ENCODE data around the gene MYL6B.
A peak's percentile ranks its signal among the peaks of the same experiment; 100 is the strongest.
"Not testable (repeated sequence)": the region's sequence is repeated elsewhere in the genome, so short reads cannot be mapped to it uniquely, and the experiment has no call there.

Gene MYL6B

GRCh38 chr12:56152132-56152755 is at the start of gene MYL6B:
Gene MYL6B, plus strand, starts transcription at chr12:56152587. Its CDS starts 1,332 bp downstream, at chr12:56153919.
- DNase-seq = peak; percentile 86

DNA sequence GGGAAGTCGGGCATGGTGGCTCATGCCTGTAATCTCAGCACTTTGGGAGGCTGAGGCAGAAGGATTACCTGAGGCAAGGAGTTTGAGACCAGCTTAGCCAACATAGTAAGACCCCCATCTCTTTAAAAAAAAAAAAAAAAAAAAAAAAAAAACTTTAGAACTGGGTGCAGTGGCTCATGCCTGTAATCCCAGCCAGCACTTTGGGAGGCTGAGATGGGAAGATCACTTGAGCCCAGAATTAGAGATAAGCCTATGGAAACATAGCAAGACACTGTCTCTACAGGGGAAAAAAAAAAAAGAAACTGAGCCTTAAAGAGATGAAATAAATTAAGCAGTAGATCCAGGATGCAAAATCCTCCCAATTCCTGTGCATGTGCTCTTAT is 49.7 kb upstream of the MYL6B start:
- no peak for DNase-seq

- no peak for DNase-seq
Measured at GRCh38 chr12:56103066-56103711, 49.2 kb upstream of the MYL6B start.

GRCh38 chr12:56103823-56104108 is 48.6 kb upstream of the MYL6B start:
- DNase-seq = no peak

- DNase-seq = peak; percentile 95
Measured at GRCh38 chr12:56104109-56104814, 48.1 kb upstream of the MYL6B start, which contains the start of gene PA2G4. Gene PA2G4, plus strand, starts transcription at chr12:56104559. Its CDS starts 179 bp downstream, at chr12:56104738.

DNA sequence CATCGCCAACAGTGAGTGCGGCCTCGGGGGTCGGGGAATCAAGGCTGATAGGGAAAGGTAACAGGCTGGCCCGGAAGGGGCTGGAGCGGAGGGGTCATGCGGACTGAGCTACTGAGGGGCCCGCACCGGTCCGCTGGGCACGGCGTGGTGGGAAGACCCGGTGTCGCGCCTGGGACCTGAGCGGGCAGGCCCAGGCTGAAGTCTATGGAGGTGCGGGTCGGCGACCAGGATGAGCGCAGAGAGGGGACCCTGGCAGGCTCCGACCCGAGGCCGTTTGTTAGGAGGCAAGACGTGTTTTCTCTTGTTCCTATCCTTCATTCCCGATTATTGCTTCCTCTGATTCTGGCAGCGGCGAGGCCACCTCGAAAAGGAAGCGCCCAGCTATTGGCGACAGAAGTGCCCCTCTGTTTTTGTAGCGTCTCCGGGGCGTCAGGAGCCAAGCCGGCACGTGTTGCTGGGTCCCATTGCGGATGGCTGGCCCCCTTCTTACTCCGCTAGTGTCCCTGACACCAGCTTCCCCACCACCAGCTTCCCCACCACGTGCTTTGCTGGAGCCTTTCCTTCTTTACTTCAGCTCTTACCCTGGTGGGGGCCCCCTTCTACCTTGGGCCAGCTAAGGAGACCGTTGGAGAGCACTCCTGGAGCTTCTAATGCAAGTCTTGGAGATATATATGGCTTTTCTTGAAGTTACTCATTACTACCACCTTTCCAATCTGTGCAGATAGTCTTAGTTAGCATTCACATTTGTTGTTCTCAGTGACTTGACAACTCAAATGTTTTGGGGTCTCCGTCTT is 47.4 kb upstream of the MYL6B start:
- DNase-seq = peak; percentile 57

DNA sequence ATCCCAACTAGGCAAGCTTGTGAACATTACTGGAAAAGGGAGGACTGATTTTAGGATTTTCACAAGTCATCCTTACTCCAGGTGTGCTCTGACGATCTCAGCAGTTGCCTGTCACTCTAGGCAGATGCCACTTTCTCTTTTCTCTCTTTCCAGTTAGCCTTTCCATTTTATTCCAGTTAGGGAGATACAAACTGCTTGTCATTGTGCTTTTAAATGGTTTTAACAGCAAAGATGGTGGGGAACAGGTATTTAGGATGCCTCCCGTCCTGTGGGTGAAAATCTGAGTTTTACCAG is 46.8 kb upstream of the MYL6B start:
- no peak for DNase-seq

DNA sequence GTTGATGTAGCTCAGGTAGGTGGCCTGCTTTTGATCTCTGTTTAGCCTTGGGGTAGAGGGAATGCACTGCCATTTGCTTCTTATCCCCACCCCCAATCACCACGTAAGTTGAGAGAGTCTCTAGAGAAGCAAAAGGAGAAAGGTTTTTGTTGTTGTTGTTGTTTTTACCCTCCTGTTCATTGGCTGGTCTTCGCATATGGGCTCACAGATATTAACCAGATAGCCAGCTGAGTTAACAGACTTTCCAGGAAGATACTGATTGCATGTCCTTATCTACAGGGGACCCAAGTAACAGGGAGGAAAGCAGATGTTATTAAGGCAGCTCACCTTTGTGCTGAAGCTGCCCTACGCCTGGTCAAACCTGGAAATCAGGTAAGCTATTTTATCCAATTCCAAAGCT is 45.1 kb upstream of the MYL6B start:
- no peak for DNase-seq

DNA sequence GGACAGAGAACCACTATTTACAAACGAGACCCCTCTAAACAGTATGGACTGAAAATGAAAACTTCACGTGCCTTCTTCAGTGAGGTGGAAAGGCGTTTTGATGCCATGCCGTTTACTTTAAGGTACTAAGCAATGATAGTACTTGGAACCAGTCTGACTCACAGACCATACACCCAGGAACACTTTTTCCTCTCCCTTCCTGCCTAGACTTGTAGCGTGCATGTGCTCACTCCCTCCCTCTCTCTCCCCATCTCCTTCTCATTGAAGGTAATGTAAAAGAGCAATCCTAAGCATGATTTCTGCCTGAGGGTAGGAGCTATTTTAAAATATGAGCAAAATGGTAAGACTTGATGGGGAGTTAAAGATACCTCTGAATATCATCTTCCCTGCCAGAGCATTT is 41.8 kb upstream of the MYL6B start:
- no peak for DNase-seq

DNA sequence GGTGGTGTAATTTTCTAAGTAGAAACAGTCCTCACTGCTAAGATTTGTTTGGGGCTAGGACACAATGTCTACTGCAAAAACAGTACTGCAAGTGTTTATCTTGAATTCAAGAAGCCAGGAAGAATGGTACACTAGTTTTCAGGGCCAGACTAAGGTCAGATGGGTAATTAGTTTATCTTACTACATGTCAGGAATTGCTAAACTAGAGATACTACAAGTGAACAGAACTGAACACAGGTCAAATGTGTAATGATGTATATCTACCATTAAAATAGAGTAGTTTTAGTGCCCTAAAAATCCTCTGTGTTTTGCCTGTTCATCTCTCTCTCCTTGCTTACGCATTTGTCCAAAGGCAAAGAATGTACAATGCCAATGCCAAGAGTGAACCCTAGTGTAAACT is 38.3 kb upstream of the MYL6B start:
- DNase-seq = no peak

DNA sequence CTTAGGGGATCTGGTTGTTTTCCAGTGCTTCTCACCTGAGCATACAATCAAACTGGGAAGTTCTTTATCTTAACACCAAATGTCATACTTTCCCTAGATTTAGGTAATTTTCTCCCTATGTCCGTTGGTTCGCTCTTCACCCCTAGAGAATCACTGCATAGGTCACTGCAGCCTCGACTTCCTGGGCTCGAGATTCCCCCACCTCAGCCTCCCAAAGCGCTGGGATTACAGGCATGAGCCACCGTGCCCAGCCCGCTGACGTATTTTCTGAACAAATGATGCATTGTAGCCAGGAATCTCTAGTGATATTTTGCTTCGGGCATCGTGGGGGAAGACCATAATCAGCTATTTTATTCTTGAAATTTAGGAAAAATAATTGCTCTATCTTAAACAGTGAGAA is 37.1 kb upstream of the MYL6B start:
- no peak for DNase-seq

DNA sequence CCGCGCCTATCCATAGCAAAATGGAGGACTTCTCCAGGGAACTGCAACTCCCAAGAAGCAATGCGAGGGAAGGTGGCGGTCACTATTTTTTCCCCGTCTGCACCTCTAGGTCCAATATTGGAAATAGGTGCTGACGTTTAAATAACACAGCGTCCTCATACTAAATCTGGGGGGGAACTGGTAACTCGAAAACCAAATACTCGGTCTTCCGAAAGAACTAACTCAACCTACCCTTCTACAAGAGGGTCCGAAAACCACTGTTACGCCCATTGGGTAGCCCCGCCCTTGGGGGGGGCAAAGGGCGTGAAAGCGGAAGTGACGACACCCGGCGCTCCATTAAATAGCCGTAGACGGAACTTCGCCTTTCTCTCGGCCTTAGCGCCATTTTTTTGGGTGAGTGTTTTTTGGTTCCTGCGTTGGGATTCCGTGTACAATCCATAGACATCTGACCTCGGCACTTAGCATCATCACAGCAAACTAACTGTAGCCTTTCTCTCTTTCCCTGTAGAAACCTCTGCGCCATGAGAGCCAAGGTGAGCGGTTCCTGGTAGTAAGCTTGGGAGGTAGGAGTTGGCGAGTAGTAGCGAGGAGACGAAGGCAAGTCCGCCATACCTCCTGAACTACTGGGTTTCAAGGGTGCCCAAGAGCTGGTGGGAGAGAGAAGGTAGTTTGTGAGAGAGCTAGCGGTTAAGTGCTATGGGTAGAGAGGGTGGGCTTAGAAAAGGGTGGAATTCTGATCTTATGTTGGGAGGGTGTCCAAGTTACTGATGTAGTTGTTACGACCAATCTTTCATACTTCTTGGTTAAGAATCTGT is 35.9 kb upstream of the MYL6B start, which contains the start of gene RPL41:
Gene RPL41, plus strand, starts transcription at position 367 of the 815 bp plus-strand sequence.
- DNase-seq = peak; percentile 71

DNA sequence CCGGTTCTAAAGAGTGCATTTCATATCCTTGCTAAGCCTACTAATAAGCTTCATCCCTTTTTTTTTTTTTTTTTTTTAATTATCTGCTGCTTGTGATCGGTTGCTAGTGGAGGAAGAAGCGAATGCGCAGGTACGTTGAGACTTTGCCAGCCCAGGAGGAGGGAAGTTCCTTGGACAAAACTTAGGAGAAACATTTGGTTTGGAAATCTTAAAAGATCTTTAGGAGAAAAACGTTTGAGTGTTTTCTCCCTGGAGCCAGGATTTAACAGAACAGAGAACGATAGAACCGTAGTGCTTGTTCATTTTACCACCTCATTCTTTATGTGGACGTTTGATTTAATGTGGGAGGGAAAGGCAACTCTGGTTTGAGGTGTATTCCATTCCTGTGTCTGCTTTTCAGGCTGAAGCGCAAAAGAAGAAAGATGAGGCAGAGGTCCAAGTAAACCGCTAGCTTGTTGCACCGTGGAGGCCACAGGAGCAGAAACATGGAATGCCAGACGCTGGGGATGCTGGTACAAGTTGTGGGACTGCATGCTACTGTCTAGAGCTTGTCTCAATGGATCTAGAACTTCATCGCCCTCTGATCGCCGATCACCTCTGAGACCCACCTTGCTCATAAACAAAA is 35.2 kb upstream of the MYL6B start:
- DNase-seq = not testable (repeated sequence)

- peak; percentile 96 for DNase-seq
Measured at GRCh38 chr12:56117778-56118687, 34.4 kb upstream of the MYL6B start, which contains the start of gene ZC3H10. Gene ZC3H10, plus strand, starts transcription at chr12:56118266. Its CDS starts 2,297 bp downstream, at chr12:56120563.

DNA sequence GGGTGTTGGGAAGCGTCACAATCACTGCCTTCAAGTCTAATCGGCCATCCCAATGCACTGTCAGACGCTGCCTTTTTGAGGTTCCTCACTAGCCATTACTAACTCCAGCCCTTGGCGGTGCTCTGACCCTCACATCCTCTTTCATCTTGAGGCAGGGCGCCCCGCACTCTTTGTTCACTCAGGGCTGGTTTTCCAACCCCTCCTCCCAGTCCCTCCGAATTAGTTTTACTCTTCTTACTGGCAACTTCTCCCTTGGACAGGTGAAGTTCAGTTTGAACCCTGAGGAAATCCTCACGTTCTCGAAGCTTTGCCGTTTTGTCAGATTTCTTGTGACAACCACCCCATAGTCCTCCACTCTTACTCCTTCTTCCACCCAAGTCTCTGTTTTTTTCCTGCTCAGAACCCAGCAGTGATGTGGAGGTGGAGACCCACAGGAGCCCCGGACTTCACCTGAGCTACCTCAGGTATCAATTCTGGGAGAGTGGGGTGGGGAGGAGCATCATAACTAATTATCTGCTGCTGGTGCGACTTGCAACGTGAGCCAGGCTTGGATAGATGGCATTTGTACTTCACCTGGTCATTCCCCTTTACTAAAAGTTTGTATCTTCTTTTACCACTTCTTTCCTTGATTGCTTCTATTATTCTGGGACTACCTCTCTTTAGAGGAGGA is 33.6 kb upstream of the MYL6B start:
- DNase-seq = no peak

DNA sequence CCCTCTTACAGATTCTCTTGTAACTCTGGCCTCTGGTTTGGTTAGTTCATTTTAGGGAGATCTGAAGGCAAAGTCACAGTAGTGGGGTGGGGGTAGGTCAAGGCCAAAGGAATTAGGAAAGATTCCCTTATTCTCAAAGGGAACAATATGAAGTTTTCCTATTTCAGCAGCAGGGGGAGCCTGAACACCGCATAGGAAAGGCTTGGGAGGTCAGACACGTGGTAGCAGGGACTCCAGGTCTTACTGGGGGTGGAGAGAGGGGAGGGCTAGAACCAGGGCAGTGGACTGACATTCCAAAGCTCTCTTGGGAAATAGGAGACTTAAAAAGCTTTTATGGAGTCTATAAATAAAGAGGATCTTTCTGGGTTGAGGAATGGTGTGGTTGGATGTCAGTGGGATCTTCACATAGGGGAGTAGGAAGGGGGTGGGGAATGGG is 33.0 kb upstream of the MYL6B start:
- peak; percentile 40 for DNase-seq

GRCh38 chr12:56120158-56120846 is 32.1 kb upstream of the MYL6B start:
- DNase-seq = no peak

DNA sequence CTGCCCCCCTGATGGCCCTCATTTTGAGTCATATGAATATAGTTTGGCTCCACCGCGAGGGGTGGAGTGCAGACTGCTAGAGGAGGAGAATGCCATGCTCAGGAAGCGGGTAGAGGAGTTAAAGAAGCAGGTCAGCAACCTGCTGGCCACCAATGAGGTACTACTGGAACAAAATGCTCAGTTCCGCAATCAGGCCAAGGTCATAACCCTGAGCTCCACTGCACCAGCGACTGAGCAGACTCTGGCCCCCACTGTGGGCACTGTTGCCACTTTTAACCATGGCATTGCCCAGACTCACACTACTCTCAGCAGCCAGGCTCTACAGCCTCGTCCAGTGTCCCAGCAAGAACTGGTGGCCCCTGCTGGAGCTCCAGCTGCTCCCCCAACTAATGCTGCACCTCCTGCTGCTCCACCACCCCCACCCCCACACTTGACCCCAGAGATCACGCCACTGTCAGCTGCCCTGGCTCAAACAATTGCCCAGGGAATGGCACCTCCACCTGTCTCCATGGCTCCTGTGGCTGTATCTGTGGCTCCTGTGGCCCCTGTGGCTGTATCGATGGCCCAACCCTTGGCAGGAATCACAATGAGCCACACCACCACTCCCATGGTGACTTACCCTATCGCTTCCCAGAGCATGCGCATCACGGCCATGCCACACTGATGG is 31.1 kb upstream of the MYL6B start:
- no peak for DNase-seq

DNA sequence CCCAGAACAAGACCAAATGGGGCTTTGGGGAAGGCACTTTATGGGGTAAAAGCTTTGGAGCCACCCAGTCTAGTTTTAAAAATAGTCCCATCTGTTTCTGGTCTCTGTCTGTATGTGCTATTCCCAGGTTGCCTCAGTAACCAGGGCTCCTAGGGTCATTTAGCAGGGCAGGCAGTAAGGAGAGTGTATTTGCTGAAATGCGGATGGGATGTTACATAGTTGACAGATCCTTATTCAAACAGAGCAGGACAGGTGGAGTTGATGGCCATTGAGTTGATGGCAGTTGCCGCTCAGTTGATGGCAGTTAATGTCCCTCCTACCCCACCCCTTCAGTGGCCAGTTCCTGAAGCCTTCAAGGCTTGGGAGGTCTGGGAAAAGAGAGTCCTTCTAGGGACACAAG is 29.8 kb upstream of the MYL6B start:
- no peak for DNase-seq

Data from NK-92 treated with Interleukin-12 subunit alpha and Interleukin-12 subunit beta, amount 100 ng/mL, for 24 hours (cell line).